ENCODE data around the gene MXD1.

DNA sequence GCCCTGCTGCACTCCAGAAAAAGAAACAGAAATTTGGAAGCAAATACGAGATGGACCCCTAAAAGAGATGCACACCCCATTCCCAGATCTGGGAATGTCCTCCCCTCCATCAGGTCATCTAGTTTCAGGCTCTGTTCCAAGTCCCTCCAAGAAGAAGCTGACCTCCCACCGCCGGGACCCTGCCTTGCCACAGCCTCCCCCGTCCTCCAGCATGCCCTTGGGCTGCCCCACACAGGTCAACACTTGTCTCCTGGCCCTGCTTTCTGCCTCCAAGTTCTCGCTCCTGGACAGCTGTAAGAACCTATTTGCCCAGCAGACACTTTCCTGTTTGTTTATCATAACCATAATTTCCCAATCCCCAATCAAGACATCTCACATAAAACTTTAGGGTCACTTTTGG is 44.5 kb downstream of the MXD1 start:
- TF ChIP-seq CTCF (IDR thresholded peaks at IDR 0.05) (no peak), POLR2A (IDR thresholded peaks at IDR 0.05) (no peak)

Measured in prostate gland (tissue), 2 donors.